WTC11 (cell line): ENCODE data around the gene PPARA.

Experiments used
- CTCF ChIP-seq: fragments of 200-600 bp; IDR thresholded peaks from 2 replicates; pipeline ENCODE4 v1.8.0; 2022; ENCODE audit warnings: antibody characterized with exemption
- FOXP1 ChIP-seq: sonication (generic); formaldehyde crosslinking; IDR thresholded peaks from 2 replicates; pipeline ENCODE4 v1.8.0; 2022; ENCODE audit warnings: missing genetic modification reagents, mild to moderate bottlenecking, moderate library complexity, borderline replicate concordance
- RELA ChIP-seq: sonication (generic); formaldehyde crosslinking; IDR thresholded peaks from 2 replicates; pipeline ENCODE4 v1.8.1; 2022; ENCODE audit warnings: missing genetic modification reagents, mild to moderate bottlenecking, borderline replicate concordance

GRCh38 chr22:46240907-46241306, 90.6 kb downstream of the PPARA start:
- TF ChIP-seq CTCF (no peak), RELA (no peak), FOXP1 (no peak)
